ENCODE data around the gene HS2ST1. TPM values are rescaled to one million over a fixed set of nuclear protein-coding genes. Genes with fewer than 3 reads are reported as not detected.

HS2ST1 gene
- total and polyA plus RNA-seq, 10 of the 15 experiments (the other 5 are each of a cell fraction or from before 2014, with no cell fraction given) = 5.4 to 30.8 (median 18.6) TPM

GRCh38 chr1:87064309-87064708, 149.9 kb downstream of the HS2ST1 start:
- FAIRE-seq = no peak
- H3K79me2 ChIP-seq (ENCODE audit: control insufficient read depth, insufficient read depth, low read length) = peaks cover 34% of the 10 kb centered on the region
- no peak for ATAC-seq
- ChIA-PET RAD21 (ENCODE audit: unreplicated experiment) (interaction anchor here (0.6 to 2.7 kb wide), 8 partner anchors 9 to 208 kb away, joined by 3 to 11 read pairs (median 5); partner anchors contain the start of genes HS2ST1 and SELENOF), CTCF (interaction anchor here (0.8 to 4.3 kb wide), 5 partner anchors 18 to 360 kb away, joined by 3 to 36 read pairs (median 4); partner anchors contain the start of gene SH3GLB1), POLR2A (interaction anchor here (0.6 to 1.2 kb wide), 5 partner anchors 9 to 44 kb away, joined by 3 to 7 read pairs (median 3); no protein-coding TSS in a partner anchor), SMC1A (ENCODE audit: uncharacterized antibody, unreplicated experiment) (interaction anchor here (1.2 to 4.4 kb wide), 10 partner anchors 10 to 149 kb away, joined by 3 to 47 read pairs (median 7); partner anchors contain the start of gene HS2ST1)
- BruUV-seq (replicated peaks) = no TSS peak
- H3K36me3 ChIP-seq (ENCODE audit: control insufficient read depth in 2 of 2, insufficient read depth in 2 of 2, low read length in 1 of 2) = no peaks in the 10 kb centered on the region
- H2AFZ ChIP-seq (ENCODE audit: control insufficient read depth, low read depth, low read length) = no peak overlapping the region
- H3K9me3 ChIP-seq (replicated peaks; ENCODE audit: control insufficient read depth, insufficient read depth, low read length) = peaks cover 9% of the 10 kb centered on the region
- H3K4me2 ChIP-seq (ENCODE audit: control insufficient read depth, insufficient read depth) = no peak overlapping the region
- H4K20me1 ChIP-seq (ENCODE audit: control insufficient read depth, insufficient read depth) = no peaks in the 10 kb centered on the region
- in situ Hi-C loops (cut with MboI) = no loop called here
- H3K27ac ChIP-seq (ENCODE audit: control insufficient read depth, insufficient read depth) = no peak overlapping the region
- no peaks in the 10 kb centered on the region for H3K27me3 ChIP-seq (replicated peaks in 1 of 2; ENCODE audit: control insufficient read depth in 2 of 2, insufficient read depth in 2 of 2, low read length in 1 of 2)
- intact Hi-C loops (cut with micrococcal nuclease; ENCODE audit: unreplicated experiment) = no loop called here
- peaks cover 22% of the 10 kb centered on the region; the same call in 1 of the 2 replicates for H3K4me1 ChIP-seq (ENCODE audit: control insufficient read depth, insufficient read depth, low read length)
- no peak for DNase-seq (ENCODE audit: low read depth, low spot score)
- H3K9ac ChIP-seq (ENCODE audit: control insufficient read depth, insufficient read depth, low read length) = no peak overlapping the region
- no peak overlapping the region for H3K4me3 ChIP-seq
- TF ChIP-seq HCFC1 (IDR thresholded peaks at IDR 0.05; ENCODE audit: low read length) (no peak), KDM1A (IDR thresholded peaks at IDR 0.05; ENCODE audit: borderline replicate concordance) (no peak), TBL1XR1 (IDR thresholded peaks at IDR 0.05; ENCODE audit: low read depth, low read length) (no peak), ATF2 (IDR thresholded peaks at IDR 0.05; ENCODE audit: low read length) (no peak), PAX8 (IDR thresholded peaks at IDR 0.05) (no peak), NBN (IDR thresholded peaks at IDR 0.05) (no peak), TARDBP (IDR thresholded peaks at IDR 0.05; ENCODE audit: borderline replicate concordance) (no peak), BCL11A (IDR thresholded peaks at IDR 0.05; ENCODE audit: low read depth, low read length) (no peak), ZNF592 (IDR thresholded peaks at IDR 0.05) (no peak), SUZ12 (IDR thresholded peaks at IDR 0.05; ENCODE audit: unreplicated experiment) (no peak), CEBPZ (IDR thresholded peaks at IDR 0.05; ENCODE audit: low read depth, low read length) (no peak), STAT3 (IDR thresholded peaks at IDR 0.05; ENCODE audit: low read depth, low read length) (no peak), ATF7 (IDR thresholded peaks at IDR 0.05; ENCODE audit: low read depth) (no peak)
- TF ChIP-seq, protein P1, sequence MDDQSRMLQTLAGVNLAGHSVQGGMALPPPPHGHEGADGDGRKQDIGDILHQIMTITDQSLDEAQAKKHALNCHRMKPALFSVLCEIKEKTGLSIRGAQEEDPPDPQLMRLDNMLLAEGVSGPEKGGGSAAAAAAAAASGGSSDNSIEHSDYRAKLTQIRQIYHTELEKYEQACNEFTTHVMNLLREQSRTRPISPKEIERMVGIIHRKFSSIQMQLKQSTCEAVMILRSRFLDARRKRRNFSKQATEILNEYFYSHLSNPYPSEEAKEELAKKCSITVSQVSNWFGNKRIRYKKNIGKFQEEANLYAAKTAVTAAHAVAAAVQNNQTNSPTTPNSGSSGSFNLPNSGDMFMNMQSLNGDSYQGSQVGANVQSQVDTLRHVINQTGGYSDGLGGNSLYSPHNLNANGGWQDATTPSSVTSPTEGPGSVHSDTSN (IDR thresholded peaks at IDR 0.05; ENCODE audit: insufficient replicate concordance, low read depth, low read length) = no peak
